ENCODE measurements around the gene KCNK7.
A peak's percentile ranks its signal among the peaks of the same experiment; 100 is the strongest.

The KCNK7 gene

DNA sequence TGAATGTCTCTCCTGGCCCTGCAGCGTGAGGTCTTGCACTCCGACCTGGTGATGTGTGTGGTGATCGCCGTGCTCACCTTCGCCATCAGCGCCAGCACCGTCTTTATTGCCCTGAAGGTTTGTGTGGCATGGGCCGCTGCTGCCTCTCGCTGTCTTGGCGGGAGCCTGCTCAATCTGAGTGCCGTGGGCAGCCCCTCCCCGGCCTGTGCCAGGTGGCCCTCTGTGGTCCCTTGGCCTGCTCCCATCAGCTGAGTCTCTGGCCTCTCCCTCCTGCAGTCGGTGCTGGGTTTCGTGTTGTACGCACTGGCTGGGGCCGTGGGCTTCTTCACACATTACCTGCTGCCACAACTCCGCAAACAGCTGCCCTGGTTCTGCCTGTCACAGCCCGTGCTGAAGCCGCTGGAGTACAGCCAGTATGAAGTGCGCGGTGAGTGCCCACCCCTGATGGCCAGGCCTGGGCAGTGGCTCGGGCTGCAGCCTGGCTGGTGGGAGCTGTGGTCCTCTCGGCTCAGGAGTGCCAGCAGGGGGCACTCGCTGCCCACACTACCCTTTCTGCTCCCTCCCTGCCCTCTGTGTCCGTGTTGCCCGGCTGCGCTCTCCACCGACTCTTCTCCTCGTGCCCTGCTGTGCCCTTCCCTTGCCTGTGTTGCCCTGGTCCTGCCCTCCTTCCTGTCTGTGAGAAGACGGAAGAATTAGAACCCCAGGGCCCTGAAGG lies 30.2 kb upstream of the KCNK7 start:
- no peak for DNase-seq (ENCODE audit: low spot score)

DNA sequence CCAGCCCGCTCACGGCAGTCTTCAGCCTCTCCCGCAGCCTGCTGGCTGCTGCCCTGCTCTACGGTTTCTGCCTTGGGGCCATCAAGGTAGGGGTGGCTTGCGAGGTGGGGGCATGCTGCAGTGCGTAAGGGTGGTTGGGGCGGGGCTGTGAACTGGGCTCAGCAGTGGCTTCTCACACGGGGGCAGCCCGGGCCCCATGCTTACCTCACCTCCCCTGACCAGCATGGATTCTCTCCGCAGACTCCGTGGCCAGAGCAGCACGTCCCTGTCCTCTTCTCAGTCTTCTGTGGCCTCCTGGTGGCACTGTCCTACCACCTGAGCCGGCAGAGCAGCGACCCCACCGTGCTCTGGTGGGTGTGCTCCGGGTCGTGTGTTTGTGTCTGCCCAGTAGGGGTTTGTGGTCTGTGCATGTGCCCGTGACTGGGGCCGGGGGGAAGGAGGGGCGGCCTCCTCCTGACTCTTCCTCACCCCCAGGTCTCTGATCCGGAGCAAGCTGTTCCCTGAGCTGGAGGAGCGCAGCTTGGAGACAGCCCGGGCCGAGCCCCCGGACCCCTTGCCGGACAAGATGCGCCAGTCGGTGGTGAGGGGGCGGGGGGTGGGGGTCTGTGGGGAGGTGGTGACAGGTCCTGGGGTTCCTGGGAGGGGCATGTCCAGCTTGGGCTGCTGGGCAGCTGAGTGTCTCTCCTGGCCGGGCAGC lies 29.5 kb upstream of the KCNK7 start:
- DNase-seq (ENCODE audit: low spot score): no peak

DNA sequence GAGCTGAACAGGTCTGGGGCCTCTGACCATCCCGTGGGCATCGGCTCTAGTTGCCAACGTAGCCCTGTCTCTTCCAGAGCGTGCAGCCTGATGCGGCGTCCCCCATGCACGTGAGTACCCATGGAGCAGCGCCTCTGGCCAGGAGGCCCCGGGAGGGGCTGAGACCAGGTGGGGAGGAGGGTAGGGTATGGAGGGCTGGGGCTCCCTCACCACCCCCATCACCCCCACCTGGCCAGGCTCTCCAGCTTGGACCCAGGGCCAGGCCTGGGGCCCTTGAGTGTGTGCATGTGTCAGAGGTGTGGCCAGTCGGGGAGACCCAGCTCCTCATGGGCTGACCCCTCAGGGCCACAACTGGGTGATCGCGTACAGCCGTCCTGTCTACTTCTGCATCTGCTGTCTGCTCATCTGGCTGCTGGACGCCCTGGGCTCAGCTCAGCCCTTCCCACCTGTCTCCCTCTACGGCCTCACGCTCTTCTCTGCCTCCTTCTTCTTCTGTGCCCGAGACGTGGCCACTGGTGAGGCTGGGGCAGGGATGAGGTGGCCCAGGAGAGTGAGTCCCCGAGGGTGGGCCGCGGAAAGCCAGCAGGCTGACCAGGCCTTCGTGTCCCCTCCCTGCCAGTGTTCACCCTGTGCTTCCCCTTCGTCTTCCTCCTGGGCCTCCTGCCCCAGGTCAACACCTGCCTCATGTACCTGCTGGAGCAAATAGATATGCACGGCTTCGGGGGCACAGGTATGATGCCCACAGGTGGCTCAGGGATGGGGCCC lies 28.4 kb upstream of the KCNK7 start:
- DNase-seq (ENCODE audit: low spot score): no peak

DNA sequence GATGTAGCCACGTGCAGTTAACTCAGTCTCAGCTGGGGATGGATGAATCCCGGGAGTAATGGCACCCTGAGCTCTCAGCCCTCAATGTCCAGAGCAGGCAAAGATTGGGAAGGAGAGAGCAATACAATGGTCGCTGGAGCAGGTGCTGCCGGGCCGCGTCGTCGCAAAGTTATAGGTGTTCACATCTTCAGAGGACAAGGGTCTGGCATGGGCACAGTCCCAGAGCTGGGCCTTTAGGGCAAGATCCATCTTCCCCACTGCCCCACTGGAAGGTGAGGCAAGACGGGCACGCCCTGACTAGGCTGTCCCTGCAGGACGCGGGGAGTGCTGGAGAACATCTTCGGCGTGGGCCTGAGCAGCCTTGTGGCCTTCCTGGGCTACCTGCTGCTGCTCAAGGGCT lies 27.6 kb upstream of the KCNK7 start:
- DNase-seq (ENCODE audit: low spot score): no peak

DNA sequence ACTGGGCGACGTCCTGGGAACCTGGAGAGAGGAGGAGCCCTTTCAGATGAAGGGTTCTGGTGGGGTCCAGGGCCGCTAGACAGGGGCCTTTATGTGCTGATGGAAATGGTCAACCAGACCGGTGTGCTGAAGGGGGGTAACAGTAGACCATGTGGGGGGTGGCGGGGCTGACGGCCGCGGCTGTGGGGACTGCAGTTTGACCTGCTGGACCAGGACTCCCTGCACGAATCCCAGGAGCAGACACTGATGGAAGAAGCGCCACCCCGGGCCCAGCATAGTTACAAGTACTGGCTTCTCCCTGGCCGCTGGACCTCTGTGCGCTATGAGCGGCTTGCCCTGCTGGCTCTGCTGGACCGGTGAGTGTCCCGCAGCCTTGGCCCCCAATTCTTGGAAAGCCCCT lies 26.4 kb upstream of the KCNK7 start:
- no peak for DNase-seq (ENCODE audit: low spot score)

DNA sequence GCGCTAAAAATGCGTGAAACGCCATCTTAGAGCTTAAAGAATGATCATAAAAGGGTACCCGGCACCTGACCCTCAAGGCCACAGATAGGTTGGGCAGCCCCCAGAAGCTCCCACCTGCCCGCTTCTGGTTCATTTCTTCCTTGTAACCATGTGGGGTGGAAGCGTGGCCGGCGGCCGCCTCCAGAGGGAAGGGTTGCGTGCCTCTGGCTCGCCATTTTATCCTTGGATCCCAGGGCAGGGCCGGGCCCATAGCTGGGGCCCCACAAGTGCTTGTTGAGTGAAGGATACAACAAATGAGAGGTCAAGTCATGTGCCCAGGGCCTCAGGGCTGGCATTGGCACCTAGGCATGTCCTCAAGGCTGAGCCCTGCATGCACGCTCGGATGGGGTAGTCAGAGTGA lies 25.9 kb upstream of the KCNK7 start:
- no peak for DNase-seq (ENCODE audit: low spot score)

DNA sequence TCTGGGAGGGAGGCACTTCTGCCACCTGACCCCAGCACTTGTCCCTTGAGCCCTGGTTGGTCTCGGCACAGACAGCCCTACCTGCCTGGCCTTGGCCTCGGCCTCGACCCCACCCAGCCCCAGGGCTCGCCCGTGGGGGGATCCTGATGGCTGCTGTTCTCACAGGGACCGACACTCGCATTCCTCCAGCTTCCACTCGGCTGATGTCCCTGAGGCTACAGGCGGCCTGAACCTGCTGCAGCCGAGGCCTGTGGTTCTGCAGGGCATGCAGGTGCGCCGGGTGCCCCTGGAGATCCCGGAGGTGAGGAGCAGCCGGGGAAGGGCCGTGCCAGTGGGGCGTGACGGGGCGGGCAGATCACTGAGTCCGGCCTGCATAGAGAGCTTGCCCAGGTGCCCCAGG lies 25.1 kb upstream of the KCNK7 start:
- no peak for DNase-seq (ENCODE audit: low spot score)

DNA sequence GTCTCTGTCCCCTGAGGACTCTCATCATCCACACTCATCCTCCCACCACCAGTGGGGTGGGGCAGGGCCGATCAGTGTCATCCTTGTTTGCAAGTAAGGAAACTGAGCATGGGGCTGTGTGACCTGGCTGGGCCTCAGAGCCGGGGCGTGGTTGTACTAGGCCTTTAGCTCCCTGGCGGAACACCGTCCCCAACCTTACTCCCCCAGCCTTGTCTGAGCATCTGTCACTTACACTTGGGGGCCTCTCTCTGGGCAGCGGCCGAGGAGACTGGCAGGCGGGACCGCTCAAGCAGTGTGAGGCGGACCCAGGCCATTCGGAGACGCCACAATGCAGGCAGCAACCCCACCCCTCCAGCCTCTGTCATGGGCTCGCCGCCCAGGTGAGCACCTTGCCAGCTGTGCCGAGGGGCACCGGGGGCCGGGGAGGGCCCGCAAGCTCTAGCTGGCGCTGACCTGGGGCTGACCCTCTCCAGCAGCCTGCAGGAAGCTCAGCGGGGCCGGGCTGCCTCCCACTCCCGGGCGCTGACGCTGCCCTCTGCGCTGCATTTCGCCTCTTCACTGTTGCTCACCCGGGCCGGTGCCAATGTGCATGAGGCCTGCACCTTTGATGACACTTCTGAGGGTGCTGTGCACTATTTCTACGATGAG lies 23.8 kb upstream of the KCNK7 start:
- DNase-seq (ENCODE audit: low spot score): no peak

DNA sequence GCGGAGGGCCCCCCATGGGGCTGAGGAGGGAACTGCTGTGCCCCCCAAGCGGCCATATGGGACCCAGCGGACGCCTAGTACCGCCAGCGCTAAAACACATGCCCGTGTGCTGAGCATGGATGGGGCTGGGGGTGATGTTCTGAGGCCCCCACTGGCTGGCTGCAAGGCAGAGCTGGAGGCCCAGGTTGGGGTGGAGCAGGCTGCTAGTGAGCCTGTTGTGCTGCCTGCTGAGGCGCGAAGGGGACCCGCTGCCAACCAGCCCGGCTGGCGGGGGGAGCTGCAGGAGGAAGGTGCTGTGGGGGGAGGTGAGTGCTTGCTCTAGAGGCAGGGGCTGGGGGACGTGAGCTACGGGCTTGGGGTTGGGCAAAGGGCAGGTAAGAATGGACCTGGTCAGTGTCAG lies 23.2 kb upstream of the KCNK7 start:
- no peak for DNase-seq (ENCODE audit: low spot score)

DNA sequence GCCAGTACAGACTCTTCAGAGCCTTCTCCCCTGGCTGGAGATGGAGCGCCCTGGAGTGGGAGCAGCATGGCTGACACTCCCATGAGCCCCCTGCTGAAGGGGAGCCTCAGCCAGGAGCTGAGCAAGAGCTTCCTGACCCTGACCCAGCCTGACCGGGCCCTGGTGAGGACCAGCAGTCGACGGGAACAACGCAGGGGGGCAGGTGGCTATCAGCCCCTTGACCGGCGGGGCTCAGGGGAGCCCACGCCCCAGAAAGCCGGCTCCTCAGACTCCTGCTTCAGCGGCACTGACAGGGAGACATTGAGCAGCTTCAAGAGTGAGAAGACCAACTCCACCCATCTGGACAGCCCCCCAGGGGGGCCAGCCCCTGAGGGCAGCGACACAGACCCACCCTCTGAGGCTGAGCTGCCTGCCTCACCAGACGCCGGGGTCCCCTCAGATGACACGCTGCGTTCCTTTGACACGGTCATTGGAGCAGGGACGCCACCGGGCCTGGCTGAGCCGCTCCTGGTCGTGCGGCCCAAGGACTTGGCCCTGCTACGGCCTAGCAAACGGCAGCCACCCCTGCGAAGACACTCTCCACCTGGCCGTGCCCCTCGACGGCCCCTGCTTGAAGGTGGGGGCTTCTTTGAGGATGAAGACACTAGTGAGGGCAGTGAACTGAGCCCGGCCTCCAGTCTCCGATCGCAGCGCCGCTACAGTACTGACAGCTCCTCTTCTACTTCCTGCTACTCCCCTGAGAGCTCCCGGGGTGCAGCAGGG lies 22.6 kb upstream of the KCNK7 start:
- no peak for DNase-seq (ENCODE audit: low spot score)

DNA sequence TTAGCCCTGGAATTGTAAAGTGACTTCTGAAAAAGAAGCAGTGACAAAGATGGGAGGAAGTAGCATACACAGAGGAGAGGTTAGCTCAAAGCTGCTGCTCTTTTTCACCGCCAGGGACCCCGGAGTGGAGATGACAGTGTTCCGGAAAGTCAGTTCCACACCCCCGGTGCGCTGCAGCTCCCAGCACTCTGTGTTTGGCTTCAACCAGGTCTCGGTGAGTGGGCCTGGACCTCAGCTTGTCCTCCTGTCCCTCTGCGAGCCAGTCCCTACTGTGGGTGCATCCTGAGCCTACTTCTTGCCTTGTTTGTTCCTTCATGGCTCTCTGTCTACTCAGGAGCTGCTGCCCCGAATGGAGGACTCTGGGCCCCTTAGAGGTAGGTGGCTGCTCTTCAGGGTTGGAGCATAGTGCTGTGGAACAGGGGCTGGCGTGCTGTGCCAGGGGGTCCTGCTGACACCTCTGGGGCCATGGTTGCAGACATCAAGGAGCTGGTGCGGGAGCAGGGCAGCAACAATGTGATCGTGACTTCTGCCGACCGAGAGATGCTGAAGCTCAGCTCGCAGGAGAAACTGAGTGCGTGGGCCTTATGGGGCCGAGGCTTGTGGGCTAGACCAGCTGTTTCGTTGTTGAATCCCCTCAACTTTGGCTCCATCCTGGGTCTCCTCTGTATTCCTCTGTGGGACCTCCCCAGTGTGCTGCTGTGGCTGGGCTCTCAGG lies 21.7 kb upstream of the KCNK7 start:
- DNase-seq (ENCODE audit: low spot score): no peak

DNA sequence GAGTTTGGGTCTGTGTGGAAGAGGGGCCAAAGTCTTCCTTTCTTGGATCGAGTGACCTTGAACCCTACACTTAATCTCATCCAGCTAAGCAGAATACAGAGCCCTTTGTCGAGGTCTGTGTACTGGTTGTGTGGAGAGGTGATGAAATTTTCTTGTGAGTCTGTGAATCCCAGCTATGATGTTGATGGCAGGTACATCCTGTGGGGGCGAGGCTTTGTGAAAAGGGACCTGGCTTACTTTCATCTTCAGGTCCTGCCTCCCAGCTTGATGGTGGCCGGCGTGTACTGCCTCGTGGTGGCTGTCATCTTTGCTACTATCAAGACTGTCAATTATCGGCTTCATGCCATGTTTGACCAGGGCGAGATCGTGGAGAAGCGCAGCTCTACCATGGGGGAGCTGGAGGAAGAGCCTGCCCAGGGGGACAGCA lies 21.0 kb upstream of the KCNK7 start:
- no peak for DNase-seq (ENCODE audit: low spot score)

DNA sequence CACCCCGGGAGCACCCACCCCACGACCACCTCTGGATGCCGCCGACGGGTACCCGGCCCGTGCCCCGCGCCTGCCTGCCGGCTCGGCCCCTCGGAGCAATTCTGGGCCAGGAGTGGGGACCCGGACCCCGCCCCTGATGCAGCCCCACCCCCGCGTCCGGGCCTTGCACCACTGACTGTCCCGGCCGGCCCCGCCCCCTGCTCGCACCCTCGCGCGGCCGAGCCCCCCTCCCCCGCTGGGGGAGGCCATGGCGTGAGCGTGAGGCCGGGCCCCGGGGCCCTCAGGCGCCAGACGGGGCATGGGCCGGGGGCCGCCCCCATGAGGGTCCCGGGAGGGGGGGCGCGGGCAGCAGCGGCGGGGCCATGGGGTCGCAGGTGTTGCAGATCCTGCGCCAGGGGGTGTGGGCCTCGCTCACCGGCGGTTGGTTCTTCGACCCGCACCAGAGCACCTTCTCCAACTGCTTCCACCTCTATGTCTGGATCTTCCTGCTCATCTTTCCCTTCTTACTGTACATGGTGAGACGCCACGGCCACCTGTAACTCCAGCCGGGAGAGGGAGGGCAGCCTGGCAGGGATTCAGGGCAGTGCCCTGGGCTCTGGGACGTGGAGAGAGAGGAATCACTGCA lies 20.5 kb upstream of the KCNK7 start:
- DNase-seq (ENCODE audit: low spot score): peak; percentile 59

DNA sequence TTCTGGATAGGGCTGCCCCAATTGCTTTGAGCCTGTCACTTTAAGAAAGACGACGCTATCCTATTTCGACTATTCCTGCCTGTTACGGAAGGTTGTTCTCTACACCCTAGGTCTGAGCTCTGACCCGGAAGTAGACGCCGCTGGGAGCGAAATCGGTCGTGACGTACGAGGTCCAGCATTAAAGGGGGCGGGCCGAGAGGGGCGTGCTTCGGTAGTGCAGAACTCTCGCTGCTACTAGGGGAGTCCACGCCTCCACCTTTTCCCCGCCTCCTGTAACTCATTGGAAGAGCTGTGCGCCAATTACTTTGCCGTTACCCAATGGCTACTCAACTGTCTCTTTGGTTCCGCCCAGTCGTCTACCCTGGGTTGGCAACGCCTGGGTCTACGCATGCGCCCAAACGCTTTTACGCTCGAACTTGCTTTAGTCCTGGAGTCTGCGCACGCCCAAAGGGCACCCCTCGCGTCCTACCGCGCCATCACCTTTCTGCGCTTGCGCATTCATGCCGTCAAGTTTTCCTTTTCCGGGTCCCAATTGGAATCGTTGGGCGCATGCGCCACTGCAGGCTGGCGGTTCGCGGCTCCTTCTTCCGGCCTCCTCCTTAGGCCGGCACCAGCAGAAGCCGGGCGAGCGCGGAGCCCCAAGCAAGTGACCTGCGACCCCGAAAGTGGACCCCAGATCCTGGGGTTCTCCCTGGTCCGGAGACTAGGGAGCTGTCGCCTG lies 19.8 kb upstream of the KCNK7 start, which contains the start of gene PCNX3:
TSS of gene PCNX3 (plus strand) at position 548 of the 721 bp plus-strand sequence. CDS start 536 bp downstream, outside the sequence.
- DNase-seq (ENCODE audit: low spot score): peak; percentile 100

DNA sequence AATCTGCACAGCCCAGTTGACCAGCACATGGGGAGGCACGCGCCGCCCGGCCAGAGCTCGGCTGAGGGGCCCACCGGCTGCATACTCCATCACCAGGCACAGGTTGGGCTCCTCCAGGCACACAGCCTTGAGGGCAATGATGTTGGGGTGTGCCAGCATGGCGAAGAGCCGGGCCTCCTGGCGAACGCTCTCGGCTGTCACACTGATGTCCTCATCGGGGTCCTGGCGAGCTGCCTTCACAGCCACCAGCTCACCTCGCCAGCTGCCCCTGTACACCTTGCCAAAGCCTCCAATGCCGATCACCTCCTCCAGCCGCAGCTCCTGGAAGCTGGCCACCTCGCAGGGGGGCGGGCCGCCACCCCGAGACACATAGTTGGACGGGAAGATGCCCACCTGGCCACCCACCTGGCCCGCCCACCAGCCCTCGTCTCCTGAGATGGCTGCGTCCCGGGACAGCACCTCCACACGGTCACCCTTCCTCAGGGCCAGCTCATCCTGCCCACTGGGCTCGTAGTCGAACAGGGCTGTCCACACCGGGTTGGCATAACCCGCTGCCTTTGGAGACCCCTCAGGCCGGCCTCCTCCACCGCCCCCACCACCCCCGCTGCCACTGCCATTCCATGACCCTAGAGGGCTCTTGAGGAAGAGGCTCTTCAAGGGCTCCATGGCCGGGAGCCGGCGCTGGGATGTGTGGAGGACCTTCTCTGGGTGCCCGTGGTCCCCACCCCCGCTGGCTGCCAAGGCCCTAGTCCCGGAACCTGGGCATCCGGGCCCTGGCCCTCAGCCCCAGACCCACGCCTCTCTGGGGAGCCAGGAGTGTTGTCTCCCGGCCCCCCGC lies 17.7 kb upstream of the KCNK7 start:
- peak; percentile 19 for DNase-seq (ENCODE audit: low spot score)

DNA sequence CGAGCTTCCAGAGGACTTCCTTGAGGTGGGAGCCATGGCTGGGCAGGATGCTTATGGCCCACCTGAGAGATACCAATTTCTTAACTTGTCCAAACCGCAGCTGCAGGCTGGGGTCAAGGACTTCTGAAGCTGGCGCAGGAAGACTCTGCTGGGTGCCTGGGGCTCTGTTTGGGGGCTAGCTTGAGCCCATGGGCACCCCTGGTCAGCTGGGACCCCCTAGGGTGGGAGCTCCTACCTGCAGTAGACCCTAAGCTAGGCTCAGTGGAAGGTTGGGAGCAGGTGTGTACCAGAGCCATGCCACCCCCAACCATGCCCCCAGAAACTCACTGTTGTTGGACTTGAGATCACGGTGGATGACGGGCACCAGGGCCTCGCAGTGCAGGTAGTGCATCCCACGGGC lies 17.1 kb upstream of the KCNK7 start:
- DNase-seq (ENCODE audit: low spot score): no peak

DNA sequence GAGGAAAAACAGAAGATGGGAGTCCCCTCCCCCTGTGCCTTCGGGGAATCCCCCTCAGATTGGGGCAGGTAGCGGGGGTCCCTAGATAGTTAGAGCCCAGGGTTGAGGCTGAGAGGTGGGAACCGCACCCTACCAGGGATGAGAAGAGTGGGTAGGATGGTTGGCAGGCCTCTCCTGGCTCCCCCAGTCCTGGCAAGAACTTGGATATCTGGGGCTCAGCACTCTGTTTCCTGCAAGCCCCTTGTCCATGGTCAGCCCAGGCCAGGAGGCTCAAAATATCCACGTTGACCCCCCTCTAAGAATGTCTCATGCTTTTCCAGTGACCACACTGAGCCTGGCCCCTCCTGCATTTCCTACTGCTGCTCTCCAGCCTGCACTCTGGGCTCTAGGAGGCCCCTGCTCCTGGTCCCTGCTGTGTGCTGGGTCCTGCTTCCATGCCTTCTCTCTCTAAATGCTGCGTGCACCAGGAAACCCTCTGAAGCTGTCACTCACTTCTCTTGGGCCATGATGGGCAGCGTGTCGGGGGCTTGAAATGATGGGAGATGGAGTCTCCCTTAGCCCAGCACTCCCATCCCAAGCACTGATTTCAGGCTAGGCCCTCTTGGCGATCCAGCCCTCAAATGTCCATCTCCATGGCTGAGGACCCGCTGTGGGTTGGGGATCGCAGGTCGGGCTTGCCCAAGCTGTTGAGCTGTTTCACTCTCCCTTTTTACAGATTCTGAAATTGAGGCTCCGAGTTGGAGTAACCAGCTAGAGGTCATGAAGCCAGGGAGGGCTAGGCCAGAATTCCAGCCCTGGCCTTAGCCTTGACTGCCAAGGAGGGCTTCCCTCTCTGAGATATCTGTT lies 16.4 kb upstream of the KCNK7 start:
- peak; percentile 23 for DNase-seq (ENCODE audit: low spot score)
